ENCODE data around the gene SPATS2L. TPM values are rescaled to one million over a fixed set of nuclear protein-coding genes. Genes with fewer than 3 reads are reported as not detected.

SPATS2L gene
- total RNA-seq, 1 donor from 2014 or later: 100 TPM

- no peaks in the 10 kb centered on the region for H3K27me3 ChIP-seq (ENCODE audit: low read depth)
- no peaks in the 10 kb centered on the region for H3K36me3 ChIP-seq
- ATAC-seq (peak; percentile 56 to 66), DNase-seq (no peak)
- no peak overlapping the region for H3K4me3 ChIP-seq
- H3K27ac ChIP-seq: peak overlapping the region; percentile 61
- TF ChIP-seq, protein P1, sequence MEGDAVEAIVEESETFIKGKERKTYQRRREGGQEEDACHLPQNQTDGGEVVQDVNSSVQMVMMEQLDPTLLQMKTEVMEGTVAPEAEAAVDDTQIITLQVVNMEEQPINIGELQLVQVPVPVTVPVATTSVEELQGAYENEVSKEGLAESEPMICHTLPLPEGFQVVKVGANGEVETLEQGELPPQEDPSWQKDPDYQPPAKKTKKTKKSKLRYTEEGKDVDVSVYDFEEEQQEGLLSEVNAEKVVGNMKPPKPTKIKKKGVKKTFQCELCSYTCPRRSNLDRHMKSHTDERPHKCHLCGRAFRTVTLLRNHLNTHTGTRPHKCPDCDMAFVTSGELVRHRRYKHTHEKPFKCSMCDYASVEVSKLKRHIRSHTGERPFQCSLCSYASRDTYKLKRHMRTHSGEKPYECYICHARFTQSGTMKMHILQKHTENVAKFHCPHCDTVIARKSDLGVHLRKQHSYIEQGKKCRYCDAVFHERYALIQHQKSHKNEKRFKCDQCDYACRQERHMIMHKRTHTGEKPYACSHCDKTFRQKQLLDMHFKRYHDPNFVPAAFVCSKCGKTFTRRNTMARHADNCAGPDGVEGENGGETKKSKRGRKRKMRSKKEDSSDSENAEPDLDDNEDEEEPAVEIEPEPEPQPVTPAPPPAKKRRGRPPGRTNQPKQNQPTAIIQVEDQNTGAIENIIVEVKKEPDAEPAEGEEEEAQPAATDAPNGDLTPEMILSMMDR (IDR thresholded peaks at IDR 0.05): no peak
- H3K4me1 ChIP-seq: peaks cover 33% of the 10 kb centered on the region
- H3K9me3 ChIP-seq: no peaks in the 10 kb centered on the region
- intact Hi-C loops (cut with DNase I): no loop called here
Observed at GRCh38 chr2:200405599-200406298, 99.3 kb downstream of the SPATS2L start.

- Histone ChIP-seq H3K4me3 (no peak overlapping the region), H3K27me3 (ENCODE audit: low read depth) (no peaks in the 10 kb centered on the region), H3K9me3 (no peaks in the 10 kb centered on the region), H3K4me1 (peaks cover 33% of the 10 kb centered on the region), H3K36me3 (no peaks in the 10 kb centered on the region), H3K27ac (peak overlapping the region; percentile 61)
- intact Hi-C loops (cut with DNase I): no loop called here
- no peak for DNase-seq
- ATAC-seq: no peak
- TF ChIP-seq, protein P1 (IDR thresholded peaks at IDR 0.05): no peak
Observed at GRCh38 chr2:200406379-200406778, 99.9 kb downstream of the SPATS2L start.

GRCh38 chr2:200408428-200409316 is 102.2 kb downstream of the SPATS2L start:
- Histone ChIP-seq H3K4me3 (no peak overlapping the region), H3K27ac (no peak overlapping the region), H3K4me1 (peaks cover 33% of the 10 kb centered on the region), H3K27me3 (ENCODE audit: low read depth) (no peaks in the 10 kb centered on the region), H3K36me3 (peaks cover 4% of the 10 kb centered on the region), H3K9me3 (no peaks in the 10 kb centered on the region)
- intact Hi-C loops (cut with DNase I): no loop called here
- TF ChIP-seq, protein P1 (IDR thresholded peaks at IDR 0.05): no peak
- DNase-seq (peak; percentile 49), ATAC-seq (peak; percentile 43 to 50)

DNA sequence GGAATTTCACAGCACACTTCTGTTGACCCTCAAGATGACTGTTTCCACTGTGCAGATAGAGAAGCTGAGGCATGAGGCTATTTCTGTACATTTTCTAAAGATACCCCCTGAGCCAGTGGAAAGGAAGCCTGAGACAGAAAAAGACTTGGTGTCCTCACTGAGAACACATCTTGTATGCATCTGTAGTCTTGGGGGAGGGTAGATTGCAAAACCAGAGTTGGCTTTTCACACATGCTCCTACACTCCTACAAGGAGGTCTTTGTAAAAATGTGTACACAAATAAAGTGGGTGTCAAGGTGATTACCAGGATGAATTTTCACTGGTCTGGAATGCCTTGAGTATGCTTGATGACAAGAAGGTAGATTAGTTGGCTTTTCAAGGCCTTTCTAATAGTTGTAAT is 105.3 kb downstream of the SPATS2L start:
- peaks cover 4% of the 10 kb centered on the region for H3K36me3 ChIP-seq
- no peak overlapping the region for H3K4me3 ChIP-seq
- ATAC-seq (peak; percentile 84 to 88), DNase-seq (no peak)
- TF ChIP-seq, protein P1 (IDR thresholded peaks at IDR 0.05): no peak
- no peaks in the 10 kb centered on the region for H3K9me3 ChIP-seq
- H3K27ac ChIP-seq: no peak overlapping the region
- intact Hi-C loops (cut with DNase I): no loop called here
- peaks cover 13% of the 10 kb centered on the region for H3K4me1 ChIP-seq
- no peaks in the 10 kb centered on the region for H3K27me3 ChIP-seq (ENCODE audit: low read depth)

- ATAC-seq: no peak
Observed at GRCh38 chr2:200414367-200414766, 107.9 kb downstream of the SPATS2L start.

More at GRCh38 chr2:200414367-200414766, 107.9 kb downstream of the SPATS2L start:
- intact Hi-C loops (cut with DNase I): no loop called here
- Histone ChIP-seq H3K4me1 (no peaks in the 10 kb centered on the region), H3K27me3 (ENCODE audit: low read depth) (no peaks in the 10 kb centered on the region), H3K36me3 (peaks cover 7% of the 10 kb centered on the region), H3K9me3 (no peaks in the 10 kb centered on the region), H3K4me3 (no peak overlapping the region), H3K27ac (no peak overlapping the region)
- DNase-seq: no peak
- TF ChIP-seq, protein P1 (IDR thresholded peaks at IDR 0.05): no peak

Data from lower lobe of right lung (tissue), 2 donors.